ENCODE data around the gene LRMDA.

The LRMDA gene

GRCh38 chr10:75431180-75432111, at the start of gene LRMDA:
Gene LRMDA, plus strand, starts transcription at chr10:75431624.
- no peak for DNase-seq

DNA sequence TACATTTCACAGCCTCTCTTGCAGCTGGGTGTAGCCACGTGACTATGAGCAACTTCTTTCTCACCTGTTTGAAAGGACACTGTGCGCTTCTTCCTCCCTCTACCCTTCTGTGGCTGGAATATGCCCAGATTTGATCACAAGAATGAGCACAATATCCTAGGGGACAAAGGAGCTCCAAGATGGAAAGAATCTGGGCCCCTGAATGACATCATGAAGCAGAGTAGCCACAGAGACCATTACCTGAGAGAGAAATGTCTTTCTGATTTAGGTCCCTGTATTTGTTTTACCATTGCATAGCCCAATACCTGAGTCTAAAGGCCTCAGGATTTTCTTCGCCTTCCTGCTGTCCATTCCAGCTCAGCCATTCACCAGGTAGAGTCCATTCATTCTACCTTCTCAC, 45.3 kb upstream of the LRMDA start:
- no peak for DNase-seq

GRCh38 chr10:75388082-75388481, 43.3 kb upstream of the LRMDA start:
- DNase-seq = no peak

DNA sequence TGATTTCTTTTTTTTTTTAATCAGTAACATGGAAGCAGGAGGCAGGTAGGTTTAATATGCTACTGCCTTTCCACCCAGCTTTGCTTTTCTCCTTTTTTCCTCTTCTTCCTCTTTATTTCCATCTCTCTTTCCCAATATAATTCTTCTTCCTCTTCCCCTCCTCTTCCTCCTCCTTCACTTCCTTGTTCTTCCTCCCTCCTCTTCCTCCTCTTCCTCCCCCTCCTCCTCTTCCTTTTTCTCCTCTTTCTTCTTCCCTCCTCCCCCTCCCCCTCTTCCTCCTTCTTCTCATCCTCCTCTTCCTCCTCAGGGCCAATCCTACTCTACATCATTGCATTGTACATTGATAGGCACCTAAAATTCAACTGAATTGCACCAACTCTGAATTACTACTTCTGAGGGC, 41.2 kb upstream of the LRMDA start:
- no peak for DNase-seq

- no peak for DNase-seq
Observed at GRCh38 chr10:75392271-75392670, 39.2 kb upstream of the LRMDA start.

GRCh38 chr10:75392744-75393143, 38.7 kb upstream of the LRMDA start:
- DNase-seq = no peak

- no peak for DNase-seq
Observed at GRCh38 chr10:75394221-75394620, 37.2 kb upstream of the LRMDA start.

DNA sequence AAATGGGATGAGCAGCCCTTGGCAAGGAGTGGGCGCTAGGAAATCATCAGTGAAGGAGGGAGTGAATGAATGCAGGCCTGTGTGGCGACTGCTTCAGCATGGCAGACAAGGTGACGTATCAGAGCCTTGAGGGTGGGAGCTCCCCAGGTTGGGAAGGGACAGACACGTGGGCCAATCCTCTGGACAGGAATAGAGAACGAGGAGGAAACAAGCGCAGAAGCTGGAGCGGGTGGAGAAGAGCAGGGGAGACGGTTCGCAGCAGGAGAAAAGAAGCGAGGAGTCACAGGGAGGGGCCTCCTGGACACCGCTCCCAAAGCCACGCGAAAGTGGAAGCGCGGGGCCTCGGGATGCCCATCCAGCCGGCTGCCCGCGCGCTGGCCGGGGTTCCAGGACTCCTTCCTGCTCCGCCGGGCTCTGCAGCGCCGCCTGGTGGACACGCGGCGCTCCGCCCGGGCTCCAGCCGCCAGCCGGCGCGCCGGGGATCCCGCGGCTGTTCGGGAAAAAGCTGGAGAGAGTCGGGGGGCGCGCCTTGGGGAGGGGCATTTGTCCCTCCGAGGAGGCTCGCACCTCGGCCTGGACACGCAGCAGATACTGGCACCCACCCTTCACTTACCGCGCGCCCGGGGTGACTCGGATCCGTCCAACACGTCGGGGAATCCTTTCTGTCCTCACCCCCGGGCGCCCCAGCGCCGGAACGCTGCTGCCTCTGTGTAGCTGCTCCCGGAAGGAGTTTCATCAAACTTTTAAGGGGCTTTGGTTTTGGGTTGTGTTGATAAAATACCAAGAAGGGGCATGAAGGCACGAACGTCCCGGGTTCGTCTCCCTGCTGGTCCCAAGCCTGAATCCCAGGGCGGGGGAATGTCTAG, 36.1 kb upstream of the LRMDA start:
- no peak for DNase-seq

DNA sequence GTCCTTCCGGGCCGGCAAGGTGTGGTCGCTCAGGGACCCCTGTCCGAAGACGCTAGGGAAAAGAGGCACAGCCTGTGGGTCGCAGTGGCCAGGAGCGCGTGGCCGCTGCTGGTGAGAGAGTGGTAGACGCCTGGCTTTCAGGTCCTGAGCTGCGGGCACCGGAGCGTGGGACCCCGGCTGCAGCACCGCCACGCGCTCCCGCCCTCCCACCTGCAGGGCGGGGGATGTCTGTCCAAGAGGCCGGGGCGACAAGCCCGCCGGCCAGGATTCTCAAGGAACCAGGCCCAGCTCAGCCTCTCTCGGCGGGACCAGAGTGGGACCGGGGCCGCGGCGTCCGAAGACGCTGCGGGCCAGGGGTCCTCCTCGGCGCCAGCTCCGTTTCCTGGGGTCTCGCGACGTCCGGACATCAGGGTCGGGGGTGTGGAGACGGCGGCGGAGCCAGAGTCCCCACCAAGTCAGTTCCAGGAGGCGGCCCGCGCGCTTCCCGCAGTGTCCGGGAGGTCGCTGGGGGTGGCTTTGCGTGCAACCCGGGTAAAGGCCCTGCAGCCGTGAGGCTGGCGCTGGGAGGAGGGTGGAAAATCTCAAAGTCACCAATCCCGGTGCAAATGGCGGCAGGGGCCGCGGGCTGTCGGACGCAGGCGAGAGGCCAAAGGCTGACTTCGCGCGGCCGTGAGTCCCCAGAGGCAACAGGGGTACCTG, 35.3 kb upstream of the LRMDA start:
- DNase-seq = no peak

GRCh38 chr10:75396631-75397495, 34.6 kb upstream of the LRMDA start:
- DNase-seq = no peak

GRCh38 chr10:75397496-75398199, 33.8 kb upstream of the LRMDA start:
- DNase-seq = no peak

DNA sequence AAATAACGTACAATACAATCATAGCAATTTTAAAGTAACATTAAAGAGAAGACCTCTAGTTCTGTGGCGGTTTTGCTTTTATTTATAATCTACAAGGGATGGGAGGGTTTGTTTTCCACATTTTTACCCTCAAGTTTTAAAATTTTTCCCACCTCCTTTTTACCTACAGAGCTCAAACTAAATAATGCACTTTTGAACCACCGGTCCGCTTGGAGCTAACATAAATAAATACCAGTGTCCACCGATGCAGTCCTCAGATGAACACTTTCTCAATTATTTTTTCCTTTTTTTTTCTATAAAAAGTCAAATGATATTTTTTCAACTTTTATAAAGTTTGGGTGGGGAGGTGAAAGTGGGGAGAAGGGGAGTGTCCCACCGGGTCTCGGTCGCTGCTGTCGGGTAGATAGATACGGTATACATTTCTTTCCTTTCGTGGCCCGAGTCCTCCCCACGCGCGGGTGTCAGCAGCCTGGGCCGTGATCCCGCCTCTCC, 33.2 kb upstream of the LRMDA start:
- DNase-seq = no peak

- no peak for DNase-seq
Observed at GRCh38 chr10:75398692-75399460, 32.5 kb upstream of the LRMDA start.

GRCh38 chr10:75399461-75400162, 31.8 kb upstream of the LRMDA start:
- DNase-seq = peak; percentile 27 to 46

DNA sequence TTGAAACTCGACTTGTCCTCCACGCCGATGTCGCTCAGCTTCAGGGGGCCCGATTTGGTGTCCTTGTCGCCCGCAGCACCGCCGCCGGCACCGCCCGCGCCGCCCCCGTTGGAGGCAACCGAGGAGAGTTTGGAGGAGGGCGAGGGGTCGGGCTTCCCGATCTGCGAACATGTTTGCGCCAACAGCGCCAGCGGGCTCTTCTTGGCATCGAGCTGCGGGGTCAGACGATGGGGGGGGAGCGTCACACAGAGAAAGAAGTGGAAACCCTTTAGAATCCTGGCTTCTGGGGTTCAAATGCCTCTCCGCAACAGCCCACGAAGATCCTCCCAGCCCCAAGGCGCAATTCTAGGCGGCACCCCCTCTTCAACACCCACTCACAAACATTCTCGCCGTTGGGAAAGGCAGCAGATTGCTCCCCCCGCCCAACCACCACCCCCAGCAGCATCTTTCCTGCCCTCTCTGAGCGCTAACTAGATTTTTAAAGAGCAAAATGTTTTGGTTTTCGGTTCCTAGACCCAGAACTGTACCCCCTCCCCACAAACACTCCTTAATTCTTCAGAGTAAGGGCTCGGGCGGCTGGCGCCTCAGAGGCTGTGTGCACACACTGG, 31.2 kb upstream of the LRMDA start:
- peak in 1 of 2 experiments; percentile 26 for DNase-seq

DNA sequence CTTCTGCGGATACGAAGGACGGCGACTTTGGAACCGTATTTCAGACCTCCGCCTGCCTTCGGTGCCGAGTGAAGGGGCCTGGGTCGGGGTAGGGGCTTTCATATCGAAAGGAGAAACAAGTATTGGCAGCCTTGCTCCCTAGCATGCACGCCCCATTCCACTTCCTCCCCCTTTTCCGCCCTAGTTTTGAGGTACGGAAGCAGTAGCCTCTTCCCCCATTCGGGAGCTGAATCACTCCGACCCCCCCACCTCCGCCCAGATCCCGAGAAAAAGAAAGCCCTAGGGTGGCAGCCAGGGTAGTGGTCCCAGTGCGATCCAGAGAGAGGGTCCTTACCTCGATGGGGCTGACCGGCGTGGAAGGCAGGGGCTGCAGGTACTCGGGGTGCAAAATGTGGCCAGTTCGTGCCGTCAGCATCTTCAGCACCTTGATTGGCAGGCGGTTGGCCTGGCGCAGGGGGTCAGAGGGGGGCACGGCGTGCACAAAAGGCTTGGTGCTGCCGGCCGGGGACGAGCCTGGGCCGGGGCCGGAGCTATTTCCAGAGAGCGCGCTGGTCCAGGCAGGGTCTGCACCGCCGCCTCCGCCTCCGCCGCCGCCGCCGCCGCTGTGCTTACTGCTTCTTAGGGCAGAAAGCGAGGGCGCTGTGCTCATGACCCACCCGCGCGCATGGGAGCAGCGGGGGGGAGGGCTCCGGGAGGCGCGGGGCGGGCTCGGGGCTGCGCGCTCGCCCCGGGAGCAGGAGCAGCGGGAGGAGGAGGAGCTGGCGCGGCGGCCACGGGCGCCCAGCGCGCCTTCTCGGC, 30.5 kb upstream of the LRMDA start:
- DNase-seq = no peak

- peak; percentile 88 to 92 for DNase-seq
Observed at GRCh38 chr10:75401569-75402485, 29.6 kb upstream of the LRMDA start, which contains the start of gene ZNF503. Gene ZNF503, minus strand, starts transcription at chr10:75401764. Its CDS starts 345 bp downstream, at chr10:75401419.

All from NCI-H446 (cell line).